ENCODE data around the gene TMEM121.

Gene TMEM121

GRCh38 chr14:105525861-105526775 lies at the start of gene TMEM121:
Gene TMEM121, plus strand, starts transcription at chr14:105526583. Its CDS starts 2,252 bp downstream, at chr14:105528835.
- peak in 1 of 2 donors; percentile 16 for DNase-seq

- DNase-seq: no peak
Measured at GRCh38 chr14:105476831-105477659, 49.3 kb upstream of the TMEM121 start.

GRCh38 chr14:105477660-105478397 lies 48.6 kb upstream of the TMEM121 start:
- DNase-seq: no peak

GRCh38 chr14:105478398-105479251 lies 47.8 kb upstream of the TMEM121 start:
- no peak for DNase-seq

GRCh38 chr14:105479431-105480158 lies 46.8 kb upstream of the TMEM121 start:
- no peak for DNase-seq

- no peak for DNase-seq
Measured at GRCh38 chr14:105480199-105480746, 46.1 kb upstream of the TMEM121 start.

GRCh38 chr14:105480807-105481801 lies 45.3 kb upstream of the TMEM121 start:
- DNase-seq: peak; percentile 76 to 95

GRCh38 chr14:105481886-105482457 lies 44.4 kb upstream of the TMEM121 start:
- DNase-seq: peak; percentile 64 to 70

GRCh38 chr14:105482486-105483110 lies 43.8 kb upstream of the TMEM121 start:
- DNase-seq: no peak

GRCh38 chr14:105483300-105484068 lies 42.9 kb upstream of the TMEM121 start:
- DNase-seq: no peak

- no peak for DNase-seq
Measured at GRCh38 chr14:105484069-105484996, 42.0 kb upstream of the TMEM121 start.

- no peak for DNase-seq
Measured at GRCh38 chr14:105484997-105485393, 41.4 kb upstream of the TMEM121 start.

GRCh38 chr14:105485739-105486162 lies 40.6 kb upstream of the TMEM121 start:
- no peak for DNase-seq

GRCh38 chr14:105486163-105486973 lies 40.0 kb upstream of the TMEM121 start, which contains the start of gene CRIP1:
Gene CRIP1, plus strand, starts transcription at chr14:105486886. Its CDS starts 374 bp downstream, at chr14:105487260.
- no peak for DNase-seq

- DNase-seq: no peak
Measured at GRCh38 chr14:105486974-105487448, 39.4 kb upstream of the TMEM121 start.
